NOMO-1 (cell line): ENCODE results near the gene JARID2.
"Not testable (repeated sequence)": the region's sequence is repeated elsewhere in the genome, so short reads cannot be mapped to it uniquely, and the experiment has no call there.

Experiments
- DNase-seq, 2 experiments: peaks; one replicate each; lab custom pipeline; 2025; ENCODE audit not compliant: unreplicated experiment in 2 of 2; lab: John Stamatoyannopoulos, UW

The JARID2 gene

DNA sequence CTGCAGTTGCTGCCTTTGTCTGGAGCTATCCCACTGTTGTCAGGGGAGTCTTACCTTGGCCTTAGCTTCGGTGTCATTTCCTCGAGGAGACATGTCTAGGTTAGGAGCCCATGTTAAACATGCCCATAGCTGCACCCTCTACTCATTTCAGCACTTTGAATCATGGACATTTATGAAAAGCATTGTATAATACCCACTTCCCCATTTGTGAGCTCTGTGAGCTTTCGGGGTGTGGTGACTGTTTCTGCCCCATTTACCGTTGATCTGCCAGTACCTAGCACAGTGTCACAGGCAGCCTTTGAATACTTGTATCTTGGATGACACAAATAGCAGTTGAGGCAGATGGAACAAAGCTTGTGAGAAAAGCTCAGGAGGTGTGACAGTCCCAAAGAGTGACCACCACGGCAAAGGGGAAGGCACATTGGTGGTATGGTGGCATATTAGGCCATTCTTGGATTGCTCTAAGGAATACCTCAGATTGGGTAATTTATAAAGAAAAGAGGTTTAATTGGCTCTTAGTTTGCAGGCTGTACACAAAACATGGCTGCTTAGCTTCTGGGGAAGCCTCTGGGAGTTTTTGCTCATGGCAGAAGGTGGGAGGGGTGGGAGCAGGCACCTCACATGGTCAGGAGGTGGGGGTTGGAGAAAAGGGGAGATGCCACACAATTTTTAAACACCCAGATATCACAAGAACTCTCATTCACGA, 42.0 kb downstream of the JARID2 start:
- DNase-seq, result peak; percentile 75 to 88

DNA sequence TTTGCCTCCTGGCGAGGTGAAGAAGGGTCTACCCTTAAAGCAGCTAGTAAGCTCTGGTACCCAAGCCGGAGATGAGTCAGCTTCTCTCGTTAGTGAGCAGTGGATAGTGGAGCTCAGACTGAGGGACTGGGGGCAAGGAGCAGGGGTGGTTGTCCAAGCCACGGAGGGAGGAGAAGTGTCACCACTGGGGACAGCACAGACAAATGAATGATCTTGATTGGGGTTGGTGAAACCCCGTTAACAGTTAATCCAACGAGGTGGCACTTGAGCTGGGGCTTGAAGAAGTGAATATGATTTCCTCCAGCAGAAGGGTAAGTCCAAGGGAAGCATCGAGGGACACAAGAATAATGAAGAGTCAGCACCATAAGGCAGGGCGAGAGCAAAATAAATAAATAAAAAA, 43.0 kb downstream of the JARID2 start:
- DNase-seq, result no peak

DNA sequence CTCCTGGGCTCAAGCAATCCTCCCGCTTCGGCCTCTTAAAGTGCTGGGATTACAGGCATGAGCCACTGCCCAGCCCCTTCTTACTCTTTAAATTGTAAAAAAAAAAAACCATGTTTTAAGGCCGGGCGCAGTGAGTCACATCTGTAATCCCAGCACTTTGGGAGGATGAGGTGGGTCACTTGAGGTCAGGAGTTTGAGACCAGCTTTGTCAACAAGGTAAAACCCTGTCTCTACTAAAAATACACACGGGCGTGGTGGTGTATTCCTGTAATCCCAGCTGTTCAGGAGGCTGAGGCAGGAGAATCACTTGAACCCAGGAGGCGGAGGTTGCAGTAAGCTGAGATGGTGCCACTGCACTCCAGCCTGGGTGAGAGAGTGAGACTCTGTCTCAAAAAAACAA, 43.6 kb downstream of the JARID2 start:
- DNase-seq, result not testable (repeated sequence)

DNA sequence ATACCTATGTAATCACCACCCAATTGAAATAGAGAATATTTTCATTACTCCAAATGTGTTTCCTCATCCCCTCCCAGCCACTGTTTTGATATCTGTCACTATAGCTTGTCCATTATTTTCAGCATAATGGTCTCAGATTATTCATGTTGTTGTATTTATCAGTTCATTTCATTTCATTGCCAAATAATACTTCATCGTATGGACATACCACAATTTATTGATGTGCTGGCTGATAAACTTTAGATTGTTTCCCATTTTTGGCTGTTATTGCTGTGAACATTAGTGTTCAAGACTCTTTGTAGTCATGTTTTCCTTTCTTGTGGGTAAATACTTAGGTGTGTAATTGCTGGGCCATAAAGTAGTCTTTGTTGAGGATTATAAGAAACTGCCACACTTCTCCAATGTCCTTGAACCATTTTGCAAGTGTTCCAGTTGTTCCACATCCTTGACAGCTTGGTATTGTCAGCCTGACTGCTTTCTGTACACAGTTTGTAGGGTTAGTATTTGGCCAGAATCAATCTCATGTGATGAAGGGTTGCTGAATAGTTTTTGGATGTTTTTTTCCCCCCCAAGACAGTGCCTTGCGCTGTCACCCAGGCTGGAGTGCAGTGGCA, 44.3 kb downstream of the JARID2 start:
- no peak for DNase-seq

DNA sequence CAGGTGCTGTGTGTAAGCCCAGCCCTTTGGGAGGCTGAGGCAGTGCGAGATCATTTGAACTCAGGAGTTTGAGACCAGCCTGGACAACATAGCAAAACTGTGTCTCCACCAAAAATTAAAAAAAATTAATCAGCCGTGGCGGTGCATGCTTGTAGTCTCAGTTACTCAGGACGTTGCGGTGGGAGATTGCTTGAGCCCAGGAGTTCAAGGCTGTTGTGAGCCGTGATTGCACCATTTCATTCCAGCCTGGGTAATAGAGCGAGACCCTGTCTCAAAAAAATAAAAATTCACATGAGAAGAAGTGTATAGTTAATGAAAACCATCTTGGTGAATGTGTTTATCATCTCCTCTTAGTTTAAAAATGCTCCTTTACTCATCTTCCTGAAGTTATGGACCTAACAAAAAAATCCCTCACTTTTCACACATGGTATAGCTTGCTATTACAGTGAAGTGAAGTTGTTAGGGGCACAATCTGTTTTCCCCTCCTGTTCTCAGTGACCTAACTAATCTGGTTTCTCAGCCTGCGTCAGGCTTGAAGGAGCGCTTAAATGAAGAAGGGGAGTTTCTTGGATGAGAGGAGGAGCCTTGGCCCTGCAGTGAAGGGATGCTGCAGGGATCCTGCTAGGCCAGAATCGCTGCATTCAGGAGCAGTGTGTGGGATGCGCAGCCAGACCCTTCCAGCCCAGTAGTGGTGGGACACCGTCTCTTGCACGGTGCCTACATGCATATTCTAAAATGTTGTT, 45.3 kb downstream of the JARID2 start:
- DNase-seq, result no peak

DNA sequence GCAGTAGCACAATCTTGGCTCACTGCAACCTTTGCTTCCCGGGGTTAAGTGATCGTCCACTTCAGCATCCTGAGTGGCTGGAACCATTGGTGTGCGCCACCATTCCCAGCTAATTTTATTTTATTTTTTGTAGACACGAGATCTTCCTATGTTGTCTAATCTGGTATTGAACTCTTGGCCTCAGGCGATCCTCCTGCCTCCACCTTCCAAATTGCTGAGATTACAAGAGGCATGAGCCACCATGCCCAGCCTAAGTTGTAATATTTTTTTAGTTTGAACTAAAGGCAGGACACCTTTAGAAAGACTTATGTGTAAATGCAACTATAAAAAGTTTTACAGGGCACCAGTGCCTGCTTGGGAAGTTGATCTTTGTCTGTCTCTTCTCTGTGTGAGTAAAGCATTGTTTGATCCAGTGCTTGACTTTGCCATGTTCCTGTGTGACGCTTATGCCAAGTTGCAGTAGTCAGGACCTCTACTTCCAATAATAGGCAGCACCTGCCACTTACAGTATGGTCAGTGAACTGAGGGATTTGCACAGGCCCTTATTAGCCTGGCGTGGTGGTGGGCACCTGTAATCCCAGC, 46.9 kb downstream of the JARID2 start:
- DNase-seq, result no peak

DNA sequence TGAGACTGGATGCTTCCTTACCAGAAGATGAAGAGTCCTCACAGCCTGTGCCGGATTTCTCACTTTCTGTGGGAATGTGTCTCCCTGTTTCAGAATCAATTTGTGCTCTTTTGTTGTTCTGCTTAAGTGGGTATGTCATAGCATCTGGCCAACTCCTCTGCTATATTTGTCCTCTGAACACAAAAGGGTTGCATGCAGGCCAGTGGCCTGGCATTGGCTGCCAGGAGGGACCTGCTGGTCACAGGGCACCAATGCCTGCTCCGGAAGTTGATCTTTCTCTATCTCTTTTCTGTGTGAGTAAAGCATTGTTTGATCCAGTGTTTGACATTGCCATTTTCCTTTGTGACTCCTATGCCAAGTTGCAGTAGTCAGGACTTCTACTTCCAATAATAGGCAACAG, 47.8 kb downstream of the JARID2 start:
- no peak for DNase-seq

DNA sequence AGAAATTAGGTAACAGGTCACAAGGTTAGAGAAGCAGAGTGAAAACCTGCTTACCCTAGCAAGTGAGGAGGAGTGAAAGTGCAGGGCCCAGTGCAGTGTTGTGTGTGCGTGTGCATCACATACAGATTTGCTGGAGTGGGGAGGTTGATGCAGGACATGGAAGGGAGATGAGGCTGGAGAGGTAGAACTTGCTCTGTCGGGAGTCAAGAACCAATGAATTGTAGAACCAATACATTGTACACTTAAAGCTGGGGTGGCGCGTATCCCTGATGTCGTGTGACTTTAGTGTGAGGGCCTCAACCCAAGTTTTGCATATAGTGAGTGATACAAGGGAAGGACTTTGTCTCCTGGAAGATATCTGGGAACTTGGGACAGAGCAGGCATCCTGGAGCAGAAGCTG, 48.6 kb downstream of the JARID2 start:
- DNase-seq, result no peak

DNA sequence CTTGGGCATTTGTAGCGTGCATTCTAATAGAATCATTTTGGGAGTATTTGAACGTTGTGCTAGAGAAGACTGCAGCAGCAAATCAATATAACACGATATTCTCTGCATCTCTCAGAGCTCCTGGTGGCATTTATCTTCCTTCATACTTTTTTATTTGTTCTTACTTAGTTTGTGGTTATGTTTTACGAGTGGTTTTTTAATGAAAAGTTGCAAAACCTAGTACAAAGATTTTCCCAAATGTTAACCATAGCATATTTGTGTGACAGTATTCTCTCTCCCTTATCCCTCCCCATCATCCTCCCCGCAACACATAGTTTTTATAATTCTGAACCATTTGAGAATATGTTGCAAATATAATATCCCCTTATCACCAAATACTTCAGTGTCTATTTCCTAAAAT, 50.4 kb downstream of the JARID2 start:
- no peak for DNase-seq

DNA sequence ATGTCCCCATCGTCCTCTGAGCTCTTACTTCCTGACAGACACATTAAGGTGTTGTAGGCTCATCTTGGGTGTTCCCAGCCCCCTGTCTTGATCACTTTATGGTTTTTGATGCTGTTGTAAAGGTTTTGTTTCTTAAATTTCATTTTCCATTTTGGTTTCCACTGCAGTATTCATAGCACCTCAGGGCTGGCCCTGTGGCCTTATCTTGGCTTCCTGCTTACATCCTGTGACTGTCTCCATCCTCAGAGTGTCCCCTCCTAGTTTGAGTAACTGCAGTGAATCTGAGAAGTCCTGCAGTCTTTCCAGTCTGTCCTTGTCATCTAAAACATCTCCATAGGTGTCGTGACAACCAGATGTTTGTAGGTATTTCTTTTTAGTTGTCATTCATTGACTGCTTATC, 50.9 kb downstream of the JARID2 start:
- DNase-seq, result no peak

DNA sequence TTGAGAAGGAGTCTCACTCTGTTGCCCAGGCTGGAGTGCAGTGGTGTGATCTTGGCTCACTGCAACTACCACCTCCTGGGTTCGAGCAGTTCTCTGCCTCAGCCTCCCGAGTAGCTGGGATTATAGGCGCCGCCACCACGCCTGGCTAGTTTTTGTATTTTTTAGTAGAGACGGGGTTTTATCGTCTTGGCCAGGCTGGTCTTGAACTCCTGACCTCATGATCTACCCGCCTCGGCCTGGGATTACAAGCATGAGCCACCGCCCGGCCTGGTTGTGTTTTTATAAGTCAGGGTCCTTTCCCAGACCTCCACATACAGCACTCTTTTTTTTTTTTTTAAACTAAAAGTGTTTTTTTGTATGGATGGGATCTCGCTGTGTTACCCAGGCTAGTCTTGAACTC, 51.3 kb downstream of the JARID2 start:
- DNase-seq, result not testable (repeated sequence)

DNA sequence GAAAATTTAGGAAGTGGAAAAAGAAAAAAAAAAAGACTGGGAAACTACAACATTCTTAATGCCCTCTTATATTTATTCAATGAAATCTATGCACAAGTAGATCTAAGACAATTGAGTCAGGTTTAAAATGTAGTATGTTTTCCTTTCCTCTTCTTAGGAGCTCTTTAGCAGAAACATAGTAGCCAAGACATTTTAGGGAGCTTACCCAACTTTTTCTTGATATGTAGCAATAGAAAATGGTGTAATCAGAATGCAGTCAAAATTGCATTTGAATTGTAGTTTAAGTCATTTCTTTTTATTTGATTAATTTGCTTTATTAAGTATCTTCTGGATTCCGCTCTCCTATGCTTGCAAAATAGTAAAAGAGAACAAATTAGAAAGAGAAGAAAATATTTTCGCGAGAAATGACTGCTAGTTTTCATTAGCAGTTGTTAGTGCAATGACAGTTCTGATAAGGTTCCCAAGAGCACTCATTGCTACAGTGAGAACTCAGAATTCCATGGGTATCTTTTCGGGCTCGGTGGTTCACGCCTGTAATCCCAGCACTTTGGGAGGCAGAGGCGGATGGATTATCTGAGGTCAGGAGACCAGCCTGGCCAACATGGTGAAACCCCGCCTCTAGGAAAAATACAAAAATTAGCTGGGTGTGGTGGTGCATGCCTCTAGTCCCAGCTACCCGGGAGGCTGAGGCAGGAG, 52.2 kb downstream of the JARID2 start:
- DNase-seq, result peak; percentile 26 to 38

DNA sequence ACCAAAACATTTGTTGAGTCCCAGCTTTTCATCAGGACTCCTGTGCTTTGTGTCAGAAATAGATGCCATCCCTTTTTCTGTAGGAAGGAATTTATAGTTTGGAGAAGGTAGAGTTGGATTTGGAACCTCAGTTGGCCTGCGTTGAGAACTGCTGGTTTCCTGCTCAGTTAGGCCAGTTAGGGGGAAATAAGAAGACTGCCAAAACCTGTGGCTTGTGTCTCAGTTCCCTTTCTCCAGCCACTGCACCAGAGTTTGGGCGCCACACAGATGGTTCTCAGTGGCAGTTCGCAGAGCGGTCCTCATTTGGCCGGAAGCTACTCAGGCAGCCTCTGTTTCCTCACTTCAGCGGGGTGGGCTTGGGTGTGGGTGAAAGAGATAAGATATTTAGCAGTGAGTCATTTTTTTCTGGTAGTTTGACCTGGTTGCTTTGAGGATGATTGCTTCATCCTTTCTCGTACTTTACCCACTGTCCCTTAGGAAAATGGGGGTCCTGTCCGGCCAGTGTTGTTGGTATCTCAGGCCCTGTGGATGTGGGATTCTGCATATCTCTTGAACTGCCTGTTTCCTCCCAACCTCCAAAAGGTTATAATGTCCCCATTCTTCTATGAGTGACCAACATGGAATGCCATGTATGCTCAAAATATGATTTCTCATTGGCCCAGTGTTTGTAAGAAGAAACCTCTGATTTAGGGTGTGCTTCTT, 53.7 kb downstream of the JARID2 start:
- peak; percentile 90 to 93 for DNase-seq

DNA sequence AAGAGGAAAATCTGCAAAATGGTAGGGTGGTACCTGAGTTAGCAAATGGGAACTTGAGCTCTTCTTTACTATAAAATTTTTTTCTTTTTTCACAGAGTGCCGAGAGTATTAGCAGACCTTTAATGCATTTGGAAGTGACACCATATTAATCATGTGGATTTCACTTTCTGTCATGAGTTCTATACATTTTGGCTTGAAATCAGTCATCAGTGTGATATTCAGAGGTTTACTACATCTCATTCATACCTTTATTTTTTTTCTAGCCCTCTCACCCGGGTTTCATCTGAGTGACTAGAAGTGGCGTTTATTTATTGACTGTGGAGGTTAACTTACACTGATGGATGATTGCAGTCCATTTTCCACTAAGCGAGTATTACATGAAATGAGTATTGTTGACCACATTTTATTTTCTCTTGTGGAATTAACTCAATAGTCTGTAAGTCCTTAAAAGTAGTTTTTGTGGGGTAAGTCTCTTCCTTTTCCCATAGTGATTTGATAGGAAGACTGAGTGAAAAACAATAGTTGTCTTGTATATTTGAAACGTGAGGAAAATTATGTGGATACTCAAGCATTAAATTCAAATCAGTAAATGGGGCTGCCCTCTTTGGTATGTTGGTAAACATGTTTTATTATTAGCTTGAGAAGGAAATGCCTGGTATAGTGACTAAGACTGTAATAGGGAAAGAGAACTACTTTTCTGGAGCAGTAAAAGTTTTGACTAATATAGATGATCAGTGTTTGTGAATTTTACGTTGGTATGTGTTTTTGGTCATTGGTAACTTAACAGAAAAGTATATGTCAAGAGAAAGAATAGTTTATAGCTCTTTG, 55.5 kb downstream of the JARID2 start:
- DNase-seq, result no peak

DNA sequence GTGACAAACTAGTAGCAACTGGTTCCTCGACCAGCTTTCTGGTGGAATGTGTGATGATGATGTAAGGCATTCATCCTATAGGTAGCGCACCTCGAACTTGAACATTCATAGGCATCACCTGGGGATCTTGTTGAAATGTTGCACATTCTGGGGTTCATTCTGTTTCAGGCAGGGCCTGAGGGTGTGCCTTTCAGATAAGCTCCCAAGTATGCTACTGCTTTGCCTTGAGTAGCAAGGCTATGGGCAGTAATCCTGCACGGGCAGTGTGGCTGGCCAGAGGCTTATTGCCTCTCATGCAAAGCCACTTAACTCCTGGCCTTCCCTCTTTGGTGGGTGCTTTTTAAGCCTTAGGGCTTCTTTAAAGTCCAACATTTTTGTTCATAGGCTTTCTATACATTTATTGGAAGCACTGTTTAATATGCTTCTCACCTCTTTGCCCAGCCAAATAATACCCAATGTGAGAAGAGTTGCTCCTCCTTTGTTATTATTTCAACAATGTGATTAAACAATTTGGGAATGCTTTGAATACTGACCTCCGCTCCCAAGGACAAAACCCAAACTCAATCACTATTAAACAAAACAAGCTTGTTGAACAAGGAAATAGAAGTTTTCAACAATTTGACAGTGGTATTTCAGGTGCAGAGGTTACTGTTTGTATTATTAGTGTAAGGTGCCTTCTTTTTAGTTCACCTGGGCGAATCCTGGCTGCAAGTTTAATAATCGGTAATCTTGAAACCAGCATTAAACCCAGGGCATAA, 57.5 kb downstream of the JARID2 start:
- no peak for DNase-seq

DNA sequence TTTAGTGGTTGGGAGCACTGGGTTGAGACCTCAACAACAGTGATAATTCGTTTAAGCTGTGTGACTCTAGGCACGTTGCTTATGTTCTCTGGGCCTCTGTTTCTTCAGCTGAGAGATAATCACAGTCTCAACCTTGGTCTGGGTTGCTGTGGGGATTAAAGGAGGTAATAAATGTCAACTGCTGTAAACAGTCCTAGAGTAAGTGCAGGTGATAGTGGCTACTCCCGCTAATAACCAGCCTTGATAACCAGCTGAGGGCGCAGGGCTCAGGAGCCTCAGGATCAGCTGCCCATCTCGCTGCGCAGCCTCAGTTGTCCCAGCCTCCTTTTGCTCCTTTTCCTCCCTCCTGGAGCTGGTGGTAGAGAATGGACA, 58.0 kb downstream of the JARID2 start:
- no peak for DNase-seq

DNA sequence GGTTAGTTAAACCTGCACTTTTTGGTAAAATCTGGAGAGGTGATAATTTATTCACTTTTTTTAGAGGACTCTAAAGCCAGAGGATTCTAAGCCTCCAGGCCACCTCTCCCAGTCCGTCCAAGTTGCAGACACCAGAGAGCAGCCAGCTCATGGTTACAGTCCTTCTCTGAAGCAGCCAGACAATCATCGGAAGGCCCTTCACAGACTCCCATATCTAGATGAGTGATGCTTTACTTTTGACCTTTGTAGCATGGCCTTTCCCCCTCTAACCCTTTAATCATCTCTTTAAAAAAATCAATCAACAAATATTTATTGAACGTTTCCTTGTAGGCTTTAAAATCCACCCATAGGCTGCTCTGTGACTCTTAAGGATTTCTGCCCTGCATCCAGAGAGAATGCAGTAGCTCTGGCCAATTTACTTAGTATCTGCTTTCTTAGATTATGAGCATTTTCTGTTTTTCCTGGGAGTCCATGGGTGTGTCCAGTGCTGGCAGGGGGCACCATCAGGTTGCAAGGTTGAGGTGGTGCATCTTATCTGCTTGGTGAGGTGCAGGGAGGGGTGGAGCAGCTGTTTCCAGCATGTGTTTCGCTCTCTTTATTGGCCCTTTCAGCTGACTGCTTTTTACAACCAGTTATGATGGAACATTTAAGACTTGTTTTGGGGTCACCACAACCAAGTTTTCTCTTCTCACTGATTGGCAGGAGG, 58.6 kb downstream of the JARID2 start:
- DNase-seq, result no peak

DNA sequence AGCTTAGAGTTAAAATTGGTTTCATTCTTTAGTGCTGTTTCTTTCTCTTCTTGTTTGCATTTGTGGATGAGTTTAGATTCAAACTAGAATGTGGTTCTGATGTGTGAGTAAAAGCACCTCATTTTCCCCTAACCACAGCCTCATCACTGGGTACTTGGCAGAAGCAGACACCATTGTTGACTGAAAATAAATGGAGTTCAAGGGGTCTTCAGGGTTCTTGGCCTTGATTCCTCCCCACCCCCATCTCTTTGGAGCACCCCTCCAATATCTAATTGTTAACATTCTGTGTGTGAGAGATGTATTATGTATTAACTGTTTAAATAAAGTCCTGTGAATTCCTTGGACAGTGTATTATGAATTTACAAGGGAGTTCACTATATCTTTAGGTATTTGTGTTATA, 59.6 kb downstream of the JARID2 start:
- DNase-seq, result no peak
